ENCODE measurements around the gene CHD5.

DNA sequence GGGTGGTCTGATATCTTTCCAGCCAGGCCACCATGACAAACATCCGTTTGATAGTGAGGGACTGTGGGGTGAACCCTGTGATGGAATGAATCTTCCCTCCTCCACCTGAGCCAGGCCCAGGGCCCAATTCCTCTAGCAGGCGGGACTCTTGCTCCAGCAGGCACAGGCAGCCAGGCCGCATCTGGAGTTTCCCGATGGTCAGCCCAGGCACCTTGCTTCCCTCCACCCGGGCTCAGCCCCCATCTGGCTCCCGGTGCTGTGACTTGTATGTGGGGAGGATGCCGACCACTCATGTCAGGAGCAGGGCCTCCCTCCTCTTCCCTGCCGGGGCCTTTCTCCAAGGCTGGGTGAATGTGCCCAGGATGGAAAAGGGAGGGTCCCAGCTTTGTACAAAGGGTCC is 113.4 kb downstream of the CHD5 start:
- TF ChIP-seq, protein P1, sequence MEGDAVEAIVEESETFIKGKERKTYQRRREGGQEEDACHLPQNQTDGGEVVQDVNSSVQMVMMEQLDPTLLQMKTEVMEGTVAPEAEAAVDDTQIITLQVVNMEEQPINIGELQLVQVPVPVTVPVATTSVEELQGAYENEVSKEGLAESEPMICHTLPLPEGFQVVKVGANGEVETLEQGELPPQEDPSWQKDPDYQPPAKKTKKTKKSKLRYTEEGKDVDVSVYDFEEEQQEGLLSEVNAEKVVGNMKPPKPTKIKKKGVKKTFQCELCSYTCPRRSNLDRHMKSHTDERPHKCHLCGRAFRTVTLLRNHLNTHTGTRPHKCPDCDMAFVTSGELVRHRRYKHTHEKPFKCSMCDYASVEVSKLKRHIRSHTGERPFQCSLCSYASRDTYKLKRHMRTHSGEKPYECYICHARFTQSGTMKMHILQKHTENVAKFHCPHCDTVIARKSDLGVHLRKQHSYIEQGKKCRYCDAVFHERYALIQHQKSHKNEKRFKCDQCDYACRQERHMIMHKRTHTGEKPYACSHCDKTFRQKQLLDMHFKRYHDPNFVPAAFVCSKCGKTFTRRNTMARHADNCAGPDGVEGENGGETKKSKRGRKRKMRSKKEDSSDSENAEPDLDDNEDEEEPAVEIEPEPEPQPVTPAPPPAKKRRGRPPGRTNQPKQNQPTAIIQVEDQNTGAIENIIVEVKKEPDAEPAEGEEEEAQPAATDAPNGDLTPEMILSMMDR (IDR thresholded peaks at IDR 0.05), result no peak
- TF ChIP-seq EP300 (IDR thresholded peaks at IDR 0.05), result no peak

All from tibial nerve (tissue), 4 donors.